Measurements from ENCODE around the gene DLK2. TPM values are rescaled to one million over a fixed set of nuclear protein-coding genes. Genes with fewer than 3 reads are reported as not detected.

DLK2 gene
- total and polyA plus RNA-seq, 2 donors (not counting 3 experiments of a cell fraction or from before 2014, with no cell fraction given) = 0.36 TPM; not detected in 1

DNA sequence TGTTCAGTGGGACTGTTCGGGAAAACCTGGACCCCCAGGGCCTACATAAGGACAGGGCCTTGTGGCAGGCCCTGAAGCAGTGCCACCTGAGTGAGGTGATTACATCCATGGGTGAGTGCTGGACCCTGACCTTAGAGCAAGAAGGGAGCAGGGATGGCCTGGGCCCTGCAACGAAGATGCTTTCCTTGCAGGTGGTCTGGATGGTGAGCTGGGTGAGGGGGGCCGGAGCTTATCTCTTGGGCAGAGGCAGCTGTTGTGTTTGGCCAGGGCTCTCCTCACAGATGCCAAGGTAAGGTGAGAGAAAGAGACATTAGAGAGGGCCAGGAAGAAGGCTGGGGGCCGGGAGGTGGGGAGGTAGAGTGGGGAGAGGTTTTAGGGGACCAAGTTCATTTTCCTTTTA, 6.4 kb downstream of the DLK2 start:
- Histone ChIP-seq H3K36me3 (ENCODE audit: control insufficient read depth in 2 of 2, extremely low read depth in 1 of 2, insufficient read depth in 2 of 2, low read length in 2 of 2) (peaks cover 5 to 39% of the 10 kb centered on the region in 2 experiments), H3K9me1 (replicated peaks; ENCODE audit: control insufficient read depth, extremely low read depth, insufficient read depth, low read length) (no peaks in the 10 kb centered on the region), H2AFZ (ENCODE audit: low read depth, low read length) (no peak overlapping the region), H3K79me2 (ENCODE audit: control insufficient read depth, insufficient read depth, low read length) (no peaks in the 10 kb centered on the region), H3K4me1 (ENCODE audit: control insufficient read depth, extremely low read depth, insufficient read depth, low read length) (no peaks in the 10 kb centered on the region), H3K9me3 (replicated peaks; ENCODE audit: control insufficient read depth, insufficient read depth, low read length) (no peaks in the 10 kb centered on the region), H3K9ac (replicated peaks; ENCODE audit: extremely low read depth, insufficient read depth, low read length) (no peak overlapping the region), H4K20me1 (replicated peaks; ENCODE audit: control insufficient read depth, extremely low read depth, insufficient read depth, low read length) (no peaks in the 10 kb centered on the region), H3K4me2 (ENCODE audit: insufficient read depth, low read length) (no peak overlapping the region), H3K4me3 (replicated peaks in 1 of 3; ENCODE audit: insufficient read depth in 1 of 3, low read depth in 1 of 3, low read length in 3 of 3) (no peak overlapping the region), H3K27ac (ENCODE audit: insufficient read depth, low read depth, low read length) (no peak overlapping the region), H3K27me3 (ENCODE audit: control insufficient read depth in 2 of 2, insufficient read depth in 2 of 2, low read length in 2 of 2) (no peaks in the 10 kb centered on the region)
- dilution Hi-C loops (cut with MboI; ENCODE audit: extremely low pct_ligation_motif_present, low sequenced_read_pairs) (no loop called here), intact Hi-C loops (cut with micrococcal nuclease) (no loop called here)
- BruUV-seq (replicated peaks) = no TSS peak
- no peak for FAIRE-seq
- TF ChIP-seq FOS (IDR thresholded peaks at IDR 0.05; ENCODE audit: borderline replicate concordance, insufficient read depth, low read length) = no peak
- TF ChIP-seq, protein P1, sequence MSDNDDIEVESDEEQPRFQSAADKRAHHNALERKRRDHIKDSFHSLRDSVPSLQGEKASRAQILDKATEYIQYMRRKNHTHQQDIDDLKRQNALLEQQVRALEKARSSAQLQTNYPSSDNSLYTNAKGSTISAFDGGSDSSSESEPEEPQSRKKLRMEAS (IDR thresholded peaks at IDR 0.05; ENCODE audit: insufficient read depth, insufficient read length) = no peak
- no peak for TF ChIP-seq POLR2A (IDR thresholded peaks at IDR 0.05; ENCODE audit: low read depth, low read length)
- no peak for TF ChIP-seq EZH2 (IDR thresholded peaks at IDR 0.05; ENCODE audit: borderline replicate concordance, low read depth, low read length, severe bottlenecking)
- no peak for TF ChIP-seq JUN (IDR thresholded peaks at IDR 0.05; ENCODE audit: borderline replicate concordance, insufficient read depth, insufficient read length, low read depth)
- no peak for TF ChIP-seq MYC (IDR thresholded peaks at IDR 0.05; ENCODE audit: low read depth, low read length)
- TF ChIP-seq POLR2AphosphoS5 (IDR thresholded peaks at IDR 0.05; ENCODE audit: insufficient read depth, low read depth, low read length) = no peak
- TF ChIP-seq, protein P2, sequence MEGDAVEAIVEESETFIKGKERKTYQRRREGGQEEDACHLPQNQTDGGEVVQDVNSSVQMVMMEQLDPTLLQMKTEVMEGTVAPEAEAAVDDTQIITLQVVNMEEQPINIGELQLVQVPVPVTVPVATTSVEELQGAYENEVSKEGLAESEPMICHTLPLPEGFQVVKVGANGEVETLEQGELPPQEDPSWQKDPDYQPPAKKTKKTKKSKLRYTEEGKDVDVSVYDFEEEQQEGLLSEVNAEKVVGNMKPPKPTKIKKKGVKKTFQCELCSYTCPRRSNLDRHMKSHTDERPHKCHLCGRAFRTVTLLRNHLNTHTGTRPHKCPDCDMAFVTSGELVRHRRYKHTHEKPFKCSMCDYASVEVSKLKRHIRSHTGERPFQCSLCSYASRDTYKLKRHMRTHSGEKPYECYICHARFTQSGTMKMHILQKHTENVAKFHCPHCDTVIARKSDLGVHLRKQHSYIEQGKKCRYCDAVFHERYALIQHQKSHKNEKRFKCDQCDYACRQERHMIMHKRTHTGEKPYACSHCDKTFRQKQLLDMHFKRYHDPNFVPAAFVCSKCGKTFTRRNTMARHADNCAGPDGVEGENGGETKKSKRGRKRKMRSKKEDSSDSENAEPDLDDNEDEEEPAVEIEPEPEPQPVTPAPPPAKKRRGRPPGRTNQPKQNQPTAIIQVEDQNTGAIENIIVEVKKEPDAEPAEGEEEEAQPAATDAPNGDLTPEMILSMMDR (IDR thresholded peaks at IDR 0.05; ENCODE audit: extremely low read depth in 1 of 2, insufficient read depth in 1 of 2, low read depth in 1 of 2, low read length in 2 of 2) = no peak
- no peak for TF ChIP-seq GATA2 (IDR thresholded peaks at IDR 0.05; ENCODE audit: insufficient read depth, insufficient read length, low read depth, low read length)
- no peak for DNase-seq (ENCODE audit: low read depth, low spot score)
- CTCF ChIA-PET = interaction anchor here (21.3 kb wide), 1 partner anchor 52 kb away, joined by 289 read pairs; the partner anchor contains the start of gene LRRC73
- POLR2A ChIA-PET = no interaction called here
